HepG2 (cell line): ENCODE data around the gene GAL3ST3. TPM values are rescaled to one million over a fixed set of nuclear protein-coding genes. Genes with fewer than 3 reads are reported as not detected.

Experiments used
- CCAR2 ChIP-seq: fragments of 200-400 bp; formaldehyde crosslinking; optimal IDR thresholded peaks from 2 replicates; pipeline ENCODE3; 2018; ENCODE audit warnings: low read depth, mild to moderate bottlenecking, low read length, moderate library complexity
- FOXK2 ChIP-seq: fragments of 450-650 bp; IDR thresholded peaks from 2 replicates; pipeline ENCODE4 v1.6.1; 2016
- MBD4 ChIP-seq: IDR thresholded peaks from 2 replicates; pipeline ENCODE4 v1.6.1; 2012; ENCODE audit warnings: low read length, inconsistent platforms, borderline replicate concordance
- ZNF644 ChIP-seq: IDR thresholded peaks from 2 replicates; pipeline ENCODE4 v1.6.1; 2016; ENCODE audit warnings: low read depth
- ZNF672 ChIP-seq: sonication (generic); formaldehyde crosslinking; IDR thresholded peaks from 2 replicates; pipeline ENCODE4 v1.8.1; 2022; ENCODE audit warnings: missing genetic modification reagents
- polyA plus RNA-seq, 8 experiments: library from polyadenylated mRNA; depleted of rRNA in 3 of 8; stranded (reverse) in 7 of 8; unstranded in 1 of 8; fragments of >200 nt; fragmentation: Illumina TruSeq in 4 of 8; extraction: Trizol in 4 of 8; gene quantifications; 2 replicates each; pipeline versions ENCODE4 v1.2.1 to v1.2.3, GENCODE V29; 2011 to 2016; ENCODE audit warnings: low read depth in 4 of 8, missing spikeins in 1 of 8, mixed read lengths in 1 of 8; ENCODE audit not compliant: insufficient read depth in 1 of 8
- total RNA-seq, 5 experiments: library from RNA; depleted of rRNA; stranded (reverse); fragments of >200 nt; fragmentation: Illumina TruSeq; extraction: Trizol; gene quantifications; 2 replicates each; pipeline ENCODE4 v1.2.3, GENCODE V29; 2016; ENCODE audit warnings: low read depth in 1 of 5
- TF ChIP-seq, protein P1 (sequence below): sonication (generic); formaldehyde crosslinking; IDR thresholded peaks from 2 replicates; pipeline ENCODE4 v1.5.0; 2020; ENCODE audit warnings: mild to moderate bottlenecking, missing genetic modification reagents, borderline replicate concordance
- TF ChIP-seq, protein P2 (sequence below): sonication (generic); formaldehyde crosslinking; IDR thresholded peaks from 2 replicates; pipeline ENCODE4 v1.5.0; 2020; ENCODE audit warnings: mild to moderate bottlenecking, missing genetic modification reagents, borderline replicate concordance

GAL3ST3 gene
- total and polyA plus RNA-seq, 2 of the 13 experiments (the other 11 are each of a cell fraction or from before 2014, with no cell fraction given), result not detected

- TF ChIP-seq, protein P1, sequence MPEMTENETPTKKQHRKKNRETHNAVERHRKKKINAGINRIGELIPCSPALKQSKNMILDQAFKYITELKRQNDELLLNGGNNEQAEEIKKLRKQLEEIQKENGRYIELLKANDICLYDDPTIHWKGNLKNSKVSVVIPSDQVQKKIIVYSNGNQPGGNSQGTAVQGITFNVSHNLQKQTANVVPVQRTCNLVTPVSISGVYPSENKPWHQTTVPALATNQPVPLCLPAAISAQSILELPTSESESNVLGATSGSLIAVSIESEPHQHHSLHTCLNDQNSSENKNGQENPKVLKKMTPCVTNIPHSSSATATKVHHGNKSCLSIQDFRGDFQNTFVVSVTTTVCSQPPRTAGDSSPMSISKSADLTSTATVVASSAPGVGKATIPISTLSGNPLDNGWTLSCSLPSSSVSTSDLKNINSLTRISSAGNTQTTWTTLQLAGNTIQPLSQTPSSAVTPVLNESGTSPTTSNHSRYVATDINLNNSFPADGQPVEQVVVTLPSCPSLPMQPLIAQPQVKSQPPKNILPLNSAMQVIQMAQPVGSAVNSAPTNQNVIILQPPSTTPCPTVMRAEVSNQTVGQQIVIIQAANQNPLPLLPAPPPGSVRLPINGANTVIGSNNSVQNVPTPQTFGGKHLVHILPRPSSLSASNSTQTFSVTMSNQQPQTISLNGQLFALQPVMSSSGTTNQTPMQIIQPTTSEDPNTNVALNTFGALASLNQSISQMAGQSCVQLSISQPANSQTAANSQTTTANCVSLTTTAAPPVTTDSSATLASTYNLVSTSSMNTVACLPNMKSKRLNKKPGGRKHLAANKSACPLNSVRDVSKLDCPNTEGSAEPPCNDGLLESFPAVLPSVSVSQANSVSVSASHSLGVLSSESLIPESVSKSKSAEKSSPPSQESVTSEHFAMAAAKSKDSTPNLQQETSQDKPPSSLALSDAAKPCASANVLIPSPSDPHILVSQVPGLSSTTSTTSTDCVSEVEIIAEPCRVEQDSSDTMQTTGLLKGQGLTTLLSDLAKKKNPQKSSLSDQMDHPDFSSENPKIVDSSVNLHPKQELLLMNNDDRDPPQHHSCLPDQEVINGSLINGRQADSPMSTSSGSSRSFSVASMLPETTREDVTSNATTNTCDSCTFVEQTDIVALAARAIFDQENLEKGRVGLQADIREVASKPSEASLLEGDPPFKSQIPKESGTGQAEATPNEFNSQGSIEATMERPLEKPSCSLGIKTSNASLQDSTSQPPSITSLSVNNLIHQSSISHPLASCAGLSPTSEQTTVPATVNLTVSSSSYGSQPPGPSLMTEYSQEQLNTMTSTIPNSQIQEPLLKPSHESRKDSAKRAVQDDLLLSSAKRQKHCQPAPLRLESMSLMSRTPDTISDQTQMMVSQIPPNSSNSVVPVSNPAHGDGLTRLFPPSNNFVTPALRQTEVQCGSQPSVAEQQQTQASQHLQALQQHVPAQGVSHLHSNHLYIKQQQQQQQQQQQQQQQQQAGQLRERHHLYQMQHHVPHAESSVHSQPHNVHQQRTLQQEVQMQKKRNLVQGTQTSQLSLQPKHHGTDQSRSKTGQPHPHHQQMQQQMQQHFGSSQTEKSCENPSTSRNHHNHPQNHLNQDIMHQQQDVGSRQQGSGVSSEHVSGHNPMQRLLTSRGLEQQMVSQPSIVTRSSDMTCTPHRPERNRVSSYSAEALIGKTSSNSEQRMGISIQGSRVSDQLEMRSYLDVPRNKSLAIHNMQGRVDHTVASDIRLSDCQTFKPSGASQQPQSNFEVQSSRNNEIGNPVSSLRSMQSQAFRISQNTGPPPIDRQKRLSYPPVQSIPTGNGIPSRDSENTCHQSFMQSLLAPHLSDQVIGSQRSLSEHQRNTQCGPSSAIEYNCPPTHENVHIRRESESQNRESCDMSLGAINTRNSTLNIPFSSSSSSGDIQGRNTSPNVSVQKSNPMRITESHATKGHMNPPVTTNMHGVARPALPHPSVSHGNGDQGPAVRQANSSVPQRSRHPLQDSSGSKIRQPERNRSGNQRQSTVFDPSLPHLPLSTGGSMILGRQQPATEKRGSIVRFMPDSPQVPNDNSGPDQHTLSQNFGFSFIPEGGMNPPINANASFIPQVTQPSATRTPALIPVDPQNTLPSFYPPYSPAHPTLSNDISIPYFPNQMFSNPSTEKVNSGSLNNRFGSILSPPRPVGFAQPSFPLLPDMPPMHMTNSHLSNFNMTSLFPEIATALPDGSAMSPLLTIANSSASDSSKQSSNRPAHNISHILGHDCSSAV (CRISPR knock-in tag), result peak; percentile 76; the same call in 1 of the 2 replicates
- TF ChIP-seq ZNF644 (CRISPR knock-in tag) (no peak), MBD4 (no peak), FOXK2 (0 out of 2 replicates have a peak, but pooled peaks have one; percentile 10), ZNF672 (no peak), CCAR2 (peak; percentile 84)
- TF ChIP-seq, protein P2, sequence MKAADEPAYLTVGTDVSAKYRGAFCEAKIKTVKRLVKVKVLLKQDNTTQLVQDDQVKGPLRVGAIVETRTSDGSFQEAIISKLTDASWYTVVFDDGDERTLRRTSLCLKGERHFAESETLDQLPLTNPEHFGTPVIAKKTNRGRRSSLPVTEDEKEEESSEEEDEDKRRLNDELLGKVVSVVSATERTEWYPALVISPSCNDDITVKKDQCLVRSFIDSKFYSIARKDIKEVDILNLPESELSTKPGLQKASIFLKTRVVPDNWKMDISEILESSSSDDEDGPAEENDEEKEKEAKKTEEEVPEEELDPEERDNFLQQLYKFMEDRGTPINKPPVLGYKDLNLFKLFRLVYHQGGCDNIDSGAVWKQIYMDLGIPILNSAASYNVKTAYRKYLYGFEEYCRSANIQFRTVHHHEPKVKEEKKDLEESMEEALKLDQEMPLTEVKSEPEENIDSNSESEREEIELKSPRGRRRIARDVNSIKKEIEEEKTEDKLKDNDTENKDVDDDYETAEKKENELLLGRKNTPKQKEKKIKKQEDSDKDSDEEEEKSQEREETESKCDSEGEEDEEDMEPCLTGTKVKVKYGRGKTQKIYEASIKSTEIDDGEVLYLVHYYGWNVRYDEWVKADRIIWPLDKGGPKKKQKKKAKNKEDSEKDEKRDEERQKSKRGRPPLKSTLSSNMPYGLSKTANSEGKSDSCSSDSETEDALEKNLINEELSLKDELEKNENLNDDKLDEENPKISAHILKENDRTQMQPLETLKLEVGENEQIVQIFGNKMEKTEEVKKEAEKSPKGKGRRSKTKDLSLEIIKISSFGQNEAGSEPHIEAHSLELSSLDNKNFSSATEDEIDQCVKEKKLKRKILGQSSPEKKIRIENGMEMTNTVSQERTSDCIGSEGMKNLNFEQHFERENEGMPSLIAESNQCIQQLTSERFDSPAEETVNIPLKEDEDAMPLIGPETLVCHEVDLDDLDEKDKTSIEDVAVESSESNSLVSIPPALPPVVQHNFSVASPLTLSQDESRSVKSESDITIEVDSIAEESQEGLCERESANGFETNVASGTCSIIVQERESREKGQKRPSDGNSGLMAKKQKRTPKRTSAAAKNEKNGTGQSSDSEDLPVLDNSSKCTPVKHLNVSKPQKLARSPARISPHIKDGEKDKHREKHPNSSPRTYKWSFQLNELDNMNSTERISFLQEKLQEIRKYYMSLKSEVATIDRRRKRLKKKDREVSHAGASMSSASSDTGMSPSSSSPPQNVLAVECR (CRISPR knock-in tag), result peak; percentile 94
These were observed 46.9 kb downstream of the GAL3ST3 start, which contains the start of the genes BANF1 and EIF1AD (continued) for GRCh38 chr11:66001942-66002647.
